ENCODE data around the gene CIC.

The CIC gene

GRCh38 chr19:42284066-42284501 lies 15.0 kb downstream of the CIC start:
- in situ Hi-C loops (cut with MboI; ENCODE audit: low pct_unique_long_range_greater_than_20kb, low sequenced_read_pairs): no loop called here
- peak; percentile 26 for DNase-seq

- DNase-seq: peak; percentile 34
- in situ Hi-C loops (cut with MboI; ENCODE audit: low pct_unique_long_range_greater_than_20kb, low sequenced_read_pairs): no loop called here
Observed at GRCh38 chr19:42284591-42285341, 15.7 kb downstream of the CIC start.

GRCh38 chr19:42285541-42285941 lies 16.5 kb downstream of the CIC start:
- DNase-seq: peak; percentile 48
- in situ Hi-C loops (cut with MboI; ENCODE audit: low pct_unique_long_range_greater_than_20kb, low sequenced_read_pairs): no loop called here

- DNase-seq: no peak
- in situ Hi-C loops (cut with MboI; ENCODE audit: low pct_unique_long_range_greater_than_20kb, low sequenced_read_pairs): no loop called here
Observed at GRCh38 chr19:42285988-42286348, 16.9 kb downstream of the CIC start.

- in situ Hi-C loops (cut with MboI; ENCODE audit: low pct_unique_long_range_greater_than_20kb, low sequenced_read_pairs): no loop called here
- DNase-seq: peak; percentile 82
Observed at GRCh38 chr19:42286349-42287016, 17.4 kb downstream of the CIC start.

- in situ Hi-C loops (cut with MboI; ENCODE audit: low pct_unique_long_range_greater_than_20kb, low sequenced_read_pairs): no loop called here
- DNase-seq: no peak
Observed at GRCh38 chr19:42287017-42287826, 18.2 kb downstream of the CIC start.

GRCh38 chr19:42287827-42288107 lies 18.7 kb downstream of the CIC start:
- DNase-seq: no peak
- in situ Hi-C loops (cut with MboI; ENCODE audit: low pct_unique_long_range_greater_than_20kb, low sequenced_read_pairs): no loop called here

- DNase-seq: peak; percentile 21
- in situ Hi-C loops (cut with MboI; ENCODE audit: low pct_unique_long_range_greater_than_20kb, low sequenced_read_pairs): no loop called here
Observed at GRCh38 chr19:42288387-42288786, 19.3 kb downstream of the CIC start.

GRCh38 chr19:42288881-42289555 lies 20.0 kb downstream of the CIC start:
- in situ Hi-C loops (cut with MboI; ENCODE audit: low pct_unique_long_range_greater_than_20kb, low sequenced_read_pairs): no loop called here

GRCh38 chr19:42289556-42290041 lies 20.5 kb downstream of the CIC start:
- in situ Hi-C loops (cut with MboI; ENCODE audit: low pct_unique_long_range_greater_than_20kb, low sequenced_read_pairs): no loop called here
- DNase-seq: no peak

More at GRCh38 chr19:42288881-42289555, 20.0 kb downstream of the CIC start:
- no peak for DNase-seq

- DNase-seq: no peak
- in situ Hi-C loops (cut with MboI; ENCODE audit: low pct_unique_long_range_greater_than_20kb, low sequenced_read_pairs): no loop called here
Observed at GRCh38 chr19:42290136-42290522, 21.1 kb downstream of the CIC start.

- in situ Hi-C loops (cut with MboI; ENCODE audit: low pct_unique_long_range_greater_than_20kb, low sequenced_read_pairs): no loop called here
Observed at GRCh38 chr19:42290523-42291434, 21.7 kb downstream of the CIC start.

GRCh38 chr19:42291435-42291810 lies 22.4 kb downstream of the CIC start:
- no peak for DNase-seq
- in situ Hi-C loops (cut with MboI; ENCODE audit: low pct_unique_long_range_greater_than_20kb, low sequenced_read_pairs): no loop called here

More at GRCh38 chr19:42290523-42291434, 21.7 kb downstream of the CIC start:
- DNase-seq: peak; percentile 59

- in situ Hi-C loops (cut with MboI; ENCODE audit: low pct_unique_long_range_greater_than_20kb, low sequenced_read_pairs): no loop called here
- DNase-seq: no peak
Observed at GRCh38 chr19:42292042-42292960, 23.2 kb downstream of the CIC start.

- in situ Hi-C loops (cut with MboI; ENCODE audit: low pct_unique_long_range_greater_than_20kb, low sequenced_read_pairs): no loop called here
- no peak for DNase-seq
Observed at GRCh38 chr19:42292963-42293362, 23.9 kb downstream of the CIC start.

GRCh38 chr19:42293540-42293939 lies 24.5 kb downstream of the CIC start:
- in situ Hi-C loops (cut with MboI; ENCODE audit: low pct_unique_long_range_greater_than_20kb, low sequenced_read_pairs): no loop called here
- no peak for DNase-seq

GRCh38 chr19:42293948-42294347 lies 24.9 kb downstream of the CIC start:
- DNase-seq: no peak
- in situ Hi-C loops (cut with MboI; ENCODE audit: low pct_unique_long_range_greater_than_20kb, low sequenced_read_pairs): no loop called here
